ENCODE data around the gene PRDM15.

DNA sequence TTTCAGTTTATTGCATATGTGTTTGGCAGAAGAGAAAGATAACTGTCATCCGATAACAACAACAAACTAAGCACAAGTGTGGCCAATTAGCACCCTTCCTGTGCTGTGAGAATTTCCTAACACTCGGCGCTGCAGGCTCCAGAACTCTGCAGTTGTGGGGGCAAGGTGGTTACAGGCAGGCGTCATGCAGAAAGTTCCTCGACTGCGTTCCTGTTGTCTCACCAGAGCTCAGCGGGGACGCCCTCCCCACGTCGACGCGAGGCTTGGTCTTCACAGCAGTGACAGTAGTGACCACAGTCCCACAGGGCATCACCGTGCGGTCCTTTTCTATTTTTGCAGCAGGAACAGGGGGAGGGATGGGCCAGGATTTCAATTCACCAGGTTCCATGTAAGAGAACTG is 27.6 kb upstream of the PRDM15 start:
- TF ChIP-seq, protein P1, sequence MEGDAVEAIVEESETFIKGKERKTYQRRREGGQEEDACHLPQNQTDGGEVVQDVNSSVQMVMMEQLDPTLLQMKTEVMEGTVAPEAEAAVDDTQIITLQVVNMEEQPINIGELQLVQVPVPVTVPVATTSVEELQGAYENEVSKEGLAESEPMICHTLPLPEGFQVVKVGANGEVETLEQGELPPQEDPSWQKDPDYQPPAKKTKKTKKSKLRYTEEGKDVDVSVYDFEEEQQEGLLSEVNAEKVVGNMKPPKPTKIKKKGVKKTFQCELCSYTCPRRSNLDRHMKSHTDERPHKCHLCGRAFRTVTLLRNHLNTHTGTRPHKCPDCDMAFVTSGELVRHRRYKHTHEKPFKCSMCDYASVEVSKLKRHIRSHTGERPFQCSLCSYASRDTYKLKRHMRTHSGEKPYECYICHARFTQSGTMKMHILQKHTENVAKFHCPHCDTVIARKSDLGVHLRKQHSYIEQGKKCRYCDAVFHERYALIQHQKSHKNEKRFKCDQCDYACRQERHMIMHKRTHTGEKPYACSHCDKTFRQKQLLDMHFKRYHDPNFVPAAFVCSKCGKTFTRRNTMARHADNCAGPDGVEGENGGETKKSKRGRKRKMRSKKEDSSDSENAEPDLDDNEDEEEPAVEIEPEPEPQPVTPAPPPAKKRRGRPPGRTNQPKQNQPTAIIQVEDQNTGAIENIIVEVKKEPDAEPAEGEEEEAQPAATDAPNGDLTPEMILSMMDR (conservative IDR thresholded peaks at IDR 0.05 in 1 of 2, IDR thresholded peaks at IDR 0.05 in 1 of 2; ENCODE audit: low read depth in 1 of 2, low read length in 2 of 2) = no peak
- TF ChIP-seq EZH2 (IDR thresholded peaks at IDR 0.05; ENCODE audit: low read length, missing control alignments) = no peak

All from fibroblast of lung (primary cell).